Activated effector memory CD4-positive, alpha-beta T cell treated with Interleukin-2 at 50 U/mL for 16 hours (primary cell): ENCODE results near the gene TBK1.
"Not testable (repeated sequence)": the region's sequence is repeated elsewhere in the genome, so short reads cannot be mapped to it uniquely, and the experiment has no call there.

Experiments used
- DNase-seq: peaks from one replicate; pipeline ENCODE4 v3.0.0-alpha.2; 2020

The TBK1 gene

DNA sequence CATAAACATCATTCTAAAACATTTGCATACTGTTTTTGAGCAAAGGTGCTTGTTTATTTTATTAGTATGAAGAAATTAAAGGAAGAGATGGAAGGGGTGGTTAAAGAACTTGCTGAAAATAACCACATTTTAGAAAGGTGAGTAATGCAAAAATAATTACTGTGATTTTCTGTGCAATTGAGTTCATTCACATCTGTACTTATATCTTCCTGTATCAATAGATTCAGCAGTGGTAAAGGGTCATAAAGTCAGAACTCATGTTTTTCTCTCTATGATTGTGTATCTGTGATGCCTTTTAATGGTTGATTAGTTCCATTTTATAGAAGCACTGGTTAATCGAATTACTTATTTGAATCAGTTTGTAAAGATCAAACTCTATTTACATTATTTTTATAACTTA is 46.0 kb downstream of the TBK1 start:
- no peak for DNase-seq

DNA sequence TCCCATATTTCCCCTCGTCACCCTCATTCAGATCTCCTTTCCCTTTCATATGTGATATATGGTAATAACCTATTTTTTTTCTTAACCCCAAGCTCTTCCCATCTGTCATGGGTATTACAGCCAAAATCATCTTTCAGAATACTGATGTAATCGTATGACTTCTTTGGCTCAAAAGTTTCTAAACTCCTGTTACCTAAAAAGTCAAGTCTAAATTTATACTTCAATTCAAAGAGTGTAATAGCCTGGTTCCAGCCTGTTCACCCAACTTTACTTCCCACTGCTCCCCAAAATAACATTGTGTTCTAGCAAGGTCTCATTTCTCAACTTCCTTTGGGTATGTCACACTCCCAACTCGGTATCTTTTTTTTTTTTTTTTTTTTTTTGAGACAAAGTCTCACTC is 48.5 kb downstream of the TBK1 start:
- DNase-seq: no peak

DNA sequence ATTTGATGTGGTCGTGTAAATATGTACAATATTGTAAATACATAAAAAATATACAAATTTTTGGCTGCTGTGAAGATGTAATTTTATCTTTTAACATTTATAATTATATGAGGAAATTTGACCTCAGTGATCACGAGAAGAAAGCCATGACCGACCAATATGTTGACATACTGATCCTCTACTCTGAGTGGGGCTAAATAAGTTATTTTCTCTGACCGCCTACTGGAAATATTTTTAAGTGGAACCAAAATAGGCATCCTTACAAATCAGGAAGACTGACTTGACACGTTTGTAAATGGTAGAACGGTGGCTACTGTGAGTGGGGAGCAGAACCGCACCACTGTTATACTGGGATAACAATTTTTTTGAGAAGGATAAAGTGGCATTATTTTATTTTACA is 49.6 kb downstream of the TBK1 start:
- DNase-seq: no peak

DNA sequence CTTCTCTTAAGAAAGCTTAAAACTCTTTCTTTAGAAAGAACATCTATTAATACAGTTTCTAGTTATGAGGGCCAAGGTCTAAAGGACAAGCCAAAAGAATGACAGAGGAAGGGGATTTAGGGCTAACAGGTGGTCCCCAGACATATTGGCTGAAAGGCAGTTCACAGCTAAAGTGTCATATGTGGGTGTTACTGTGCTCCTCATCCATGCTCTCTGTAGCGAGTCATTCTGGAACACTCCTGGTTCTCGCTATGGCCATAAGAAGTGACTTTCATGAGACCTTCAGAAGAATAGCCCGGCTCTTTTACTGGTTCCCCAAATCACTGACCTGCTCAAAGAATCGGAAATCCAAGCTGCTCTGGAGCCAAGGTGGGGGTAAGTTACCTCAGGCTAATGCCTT is 55.0 kb downstream of the TBK1 start:
- no peak for DNase-seq

DNA sequence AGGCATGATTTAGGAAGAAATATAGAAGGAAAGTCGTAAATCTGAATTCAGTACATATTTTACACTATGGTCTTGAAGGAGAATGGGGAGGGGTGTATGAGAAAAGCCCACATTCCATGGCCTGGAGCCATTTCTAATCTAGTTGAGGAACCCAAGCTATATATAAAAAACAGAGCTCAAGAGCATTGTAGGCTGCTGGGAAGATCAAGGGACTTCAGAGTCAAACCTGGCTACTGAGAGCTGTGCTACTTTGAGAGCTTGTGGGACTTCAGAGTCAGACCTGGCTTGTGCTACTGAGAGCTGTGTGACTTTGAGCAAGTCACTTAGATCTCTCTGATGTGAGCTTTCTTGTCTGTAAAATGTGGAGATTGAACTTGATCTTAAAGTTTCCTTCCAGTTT is 58.7 kb downstream of the TBK1 start:
- DNase-seq: no peak

DNA sequence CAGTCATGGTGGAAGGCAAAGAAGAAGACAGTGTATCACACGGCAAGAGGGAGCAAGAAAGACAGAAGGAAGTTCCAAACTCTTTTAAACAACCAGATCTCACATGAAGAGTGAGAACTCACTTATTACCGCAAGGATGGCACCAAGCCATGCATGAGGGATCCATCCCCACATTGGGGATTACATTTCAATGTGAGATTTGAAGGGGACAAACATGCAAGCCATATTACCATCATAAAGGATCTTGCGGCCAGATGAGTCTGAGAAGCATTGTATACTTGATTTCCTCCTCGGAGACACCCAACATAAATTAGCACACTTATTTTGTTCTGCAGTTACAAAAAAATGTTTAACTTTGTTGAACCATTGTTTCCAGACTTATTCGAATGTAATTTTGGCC is 66.5 kb downstream of the TBK1 start:
- DNase-seq: no peak

DNA sequence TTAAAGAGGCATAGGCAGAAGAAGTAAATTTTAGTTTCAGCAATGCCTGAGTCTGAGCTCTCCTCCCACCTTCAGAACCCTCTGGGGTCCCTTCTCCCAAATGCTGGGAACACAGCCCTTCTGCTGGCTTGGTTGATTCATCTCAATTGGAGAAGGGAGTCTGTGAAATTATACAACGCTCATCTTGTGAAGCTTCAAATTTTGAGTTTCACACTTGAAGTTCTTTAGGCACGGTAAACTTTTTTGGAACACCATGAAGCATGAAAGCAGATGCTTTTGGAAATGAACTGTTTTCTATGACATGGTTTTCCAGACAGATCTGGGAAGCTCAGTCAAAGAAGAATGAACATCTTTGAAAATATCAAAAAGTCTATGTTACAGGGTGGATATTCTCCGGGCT is 69.9 kb downstream of the TBK1 start:
- DNase-seq: no peak

DNA sequence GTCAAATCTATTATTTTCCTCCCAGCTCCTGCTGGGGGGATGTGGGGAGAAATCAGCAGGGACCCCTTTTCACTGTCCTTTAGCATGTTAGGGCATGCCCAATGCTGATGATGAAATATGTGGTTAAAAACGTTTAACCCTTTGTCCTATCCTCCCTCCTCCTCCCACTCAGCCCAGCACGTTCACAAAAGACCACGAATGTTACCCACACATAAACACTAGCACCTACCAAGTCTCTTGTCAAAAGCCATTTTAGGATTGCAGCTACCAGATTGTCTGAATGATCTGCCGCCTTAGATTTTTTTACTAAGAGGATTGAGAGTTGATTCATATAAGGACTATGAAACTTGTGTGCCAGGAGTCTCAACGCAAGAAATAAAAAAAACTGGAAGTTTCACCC is 70.4 kb downstream of the TBK1 start:
- no peak for DNase-seq

DNA sequence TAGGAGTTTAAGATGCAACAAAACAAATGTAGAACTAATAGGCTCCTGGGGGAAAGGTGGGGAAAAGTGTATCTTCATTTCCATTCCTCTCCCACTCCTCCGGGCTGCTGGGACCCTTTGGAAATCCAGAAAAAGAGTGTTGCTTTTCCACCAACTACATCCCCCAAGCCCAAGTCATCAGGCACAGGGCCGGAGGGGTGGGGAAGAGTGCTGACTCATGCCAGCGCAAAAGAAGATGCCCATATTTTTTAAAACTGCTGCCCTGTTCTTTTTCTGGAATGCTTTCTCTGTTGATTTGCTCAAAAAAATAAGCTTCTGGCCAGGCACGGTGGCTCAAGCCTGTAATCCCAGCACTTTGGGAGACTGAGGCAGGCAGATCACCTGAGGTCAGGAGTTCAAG is 70.9 kb downstream of the TBK1 start:
- no peak for DNase-seq

DNA sequence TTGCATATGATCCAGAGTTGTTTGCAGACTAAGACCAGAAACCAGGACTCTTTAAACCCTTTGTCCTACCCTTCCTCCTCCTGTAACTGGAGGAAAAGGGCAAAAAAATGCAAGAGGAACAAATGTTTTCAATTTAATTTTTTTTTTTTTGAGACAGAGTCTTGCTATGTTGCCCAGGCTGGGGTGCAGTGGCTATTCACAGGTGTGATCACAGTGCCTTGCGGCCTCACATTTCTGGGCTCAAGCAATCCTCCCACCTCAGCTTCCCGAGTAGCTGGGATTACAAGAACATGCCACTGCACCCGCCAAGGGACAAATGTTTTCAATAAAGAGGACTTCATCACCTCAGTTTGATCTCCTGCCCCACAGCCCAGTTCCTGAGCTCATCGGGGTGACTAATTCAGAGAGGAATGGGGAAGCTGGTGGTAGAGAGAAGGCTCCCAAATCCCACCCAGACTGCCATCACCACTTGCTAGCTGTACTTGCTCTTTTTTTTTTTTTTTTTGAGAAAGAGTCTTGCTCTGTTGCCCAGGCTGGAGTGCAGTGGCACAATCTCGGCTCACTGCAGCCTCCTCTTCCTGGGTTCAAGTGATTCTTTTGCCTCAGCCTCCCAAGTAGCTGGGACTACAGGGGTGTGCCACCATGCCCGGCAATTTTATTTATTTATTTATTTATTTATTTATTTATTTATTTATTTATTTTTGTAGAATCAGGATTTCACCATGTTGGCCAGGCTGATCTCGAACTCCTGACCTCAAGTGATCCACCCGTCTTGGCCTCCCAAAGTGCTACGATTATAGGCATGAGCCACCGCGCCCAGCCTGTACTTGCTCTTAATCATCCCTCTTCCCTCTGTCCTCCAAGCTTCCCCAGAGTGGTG is 71.9 kb downstream of the TBK1 start:
- DNase-seq: not testable (repeated sequence)

DNA sequence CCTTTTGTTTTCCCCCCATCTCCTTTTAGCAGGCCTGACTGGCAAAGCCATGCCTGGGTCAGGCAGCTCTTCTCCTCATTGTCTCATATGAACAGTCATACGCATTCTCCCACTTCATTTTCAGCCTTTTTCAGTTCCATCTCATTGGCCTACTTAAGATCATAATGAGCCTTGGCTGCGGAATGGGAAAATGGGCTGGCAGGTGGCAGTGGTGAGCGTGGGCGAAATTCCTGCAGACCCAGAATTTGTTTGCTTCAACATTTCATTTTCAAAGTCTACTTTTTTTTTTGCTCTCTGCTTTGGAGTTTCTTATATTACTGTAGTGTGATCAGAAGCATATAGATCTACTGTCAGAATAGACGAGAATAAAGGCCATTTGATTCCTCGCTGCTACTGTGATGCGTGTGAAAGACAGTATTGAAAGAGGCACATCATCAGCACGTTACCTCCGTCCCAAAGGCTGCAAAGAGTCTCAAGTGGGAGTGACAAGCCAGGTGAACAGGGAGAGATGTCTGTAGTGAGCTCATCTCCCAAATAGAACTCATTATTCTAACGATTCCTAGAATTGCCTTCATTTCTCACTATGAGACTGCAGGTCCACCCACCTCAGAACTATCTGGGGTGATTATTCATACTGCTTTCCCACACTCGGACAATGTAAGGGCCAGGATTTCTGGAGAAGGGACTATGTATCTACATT is 73.7 kb downstream of the TBK1 start:
- no peak for DNase-seq

DNA sequence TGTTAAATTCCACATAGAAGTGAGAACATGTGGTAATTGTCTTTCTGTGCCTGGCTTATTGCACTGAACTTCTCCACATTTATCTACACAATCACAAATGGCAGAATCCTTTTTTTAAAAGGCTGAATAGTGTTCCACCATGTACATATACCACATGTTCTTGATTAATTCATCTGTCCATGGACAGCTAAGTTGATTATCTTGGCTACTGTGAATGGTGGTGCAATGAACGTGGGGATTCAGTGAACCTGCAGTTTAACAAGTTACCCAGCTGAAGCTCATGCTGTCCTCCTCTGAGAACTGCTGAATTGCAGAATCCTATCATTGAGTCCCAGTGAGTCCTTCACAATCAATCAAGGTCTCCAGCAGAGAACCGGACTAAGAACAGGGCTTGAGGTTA is 74.9 kb downstream of the TBK1 start:
- DNase-seq: no peak

DNA sequence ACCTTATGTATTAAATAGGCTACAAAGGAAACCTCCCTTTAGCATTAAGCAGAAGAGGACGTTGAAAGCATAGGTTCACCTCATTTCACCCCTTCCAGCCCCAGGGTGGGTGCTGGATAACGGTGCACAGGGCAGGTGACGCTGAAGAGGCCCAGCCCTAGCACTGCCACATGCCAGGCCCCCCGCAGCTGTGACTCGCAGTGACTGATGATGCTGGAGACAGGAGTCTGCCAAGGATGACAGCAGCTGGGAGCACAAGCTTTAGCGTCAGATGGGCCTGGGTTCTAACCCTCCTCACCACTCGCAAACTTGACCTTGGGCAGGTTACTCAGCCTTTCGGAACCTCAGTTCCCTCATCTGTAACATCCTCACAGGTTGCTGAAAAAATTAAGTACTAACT is 76.7 kb downstream of the TBK1 start:
- DNase-seq: no peak

DNA sequence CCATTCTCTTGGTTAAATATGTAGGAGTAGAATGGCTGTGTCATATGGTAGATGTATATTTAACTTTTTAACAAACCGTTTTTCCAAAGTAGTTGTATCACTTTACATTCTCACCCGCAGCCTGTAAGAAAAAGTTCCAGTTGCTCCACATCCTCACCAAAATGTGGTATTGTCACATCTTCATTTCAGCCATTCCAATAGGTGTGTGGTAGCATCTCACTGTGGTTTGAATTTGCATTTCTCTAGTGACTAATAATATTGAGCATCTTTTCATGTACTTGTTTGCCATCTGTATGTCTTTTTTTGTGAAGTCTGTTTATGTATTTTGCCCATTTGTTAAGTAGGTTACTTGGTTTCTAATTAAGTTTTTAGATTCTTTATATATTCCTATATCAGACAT is 78.6 kb downstream of the TBK1 start:
- no peak for DNase-seq

DNA sequence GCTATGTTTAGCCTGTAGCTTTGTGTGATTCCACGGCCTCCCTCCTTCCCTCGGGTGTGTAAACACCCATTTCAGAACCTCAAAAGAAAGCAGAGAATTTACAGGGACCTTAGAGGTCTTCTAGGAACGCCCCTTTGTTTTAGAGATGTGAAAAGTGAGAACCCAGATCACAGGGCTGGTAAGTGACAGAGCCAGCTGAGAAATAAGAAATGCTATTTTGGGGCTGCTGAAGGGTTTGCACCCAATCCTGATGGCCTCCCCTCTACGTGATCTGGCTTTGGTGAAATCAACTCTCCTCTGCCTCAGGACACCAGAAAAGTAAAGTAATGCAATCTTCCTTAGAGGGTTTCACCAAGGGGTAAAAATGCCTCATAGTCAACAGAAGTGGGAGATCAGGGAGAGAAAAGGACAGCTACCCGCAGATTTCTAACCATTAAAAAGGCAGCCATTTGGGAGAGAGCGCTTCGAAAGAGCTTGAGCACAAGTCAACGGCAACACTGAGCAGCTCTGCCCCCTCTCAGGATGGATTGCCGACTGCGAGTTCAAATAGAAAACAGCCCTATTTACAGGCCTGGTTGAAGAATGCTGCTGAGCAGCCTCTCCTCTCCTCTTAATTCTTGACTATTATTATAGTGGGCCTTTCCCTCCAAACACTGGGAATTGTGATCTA is 79.9 kb downstream of the TBK1 start:
- no peak for DNase-seq

DNA sequence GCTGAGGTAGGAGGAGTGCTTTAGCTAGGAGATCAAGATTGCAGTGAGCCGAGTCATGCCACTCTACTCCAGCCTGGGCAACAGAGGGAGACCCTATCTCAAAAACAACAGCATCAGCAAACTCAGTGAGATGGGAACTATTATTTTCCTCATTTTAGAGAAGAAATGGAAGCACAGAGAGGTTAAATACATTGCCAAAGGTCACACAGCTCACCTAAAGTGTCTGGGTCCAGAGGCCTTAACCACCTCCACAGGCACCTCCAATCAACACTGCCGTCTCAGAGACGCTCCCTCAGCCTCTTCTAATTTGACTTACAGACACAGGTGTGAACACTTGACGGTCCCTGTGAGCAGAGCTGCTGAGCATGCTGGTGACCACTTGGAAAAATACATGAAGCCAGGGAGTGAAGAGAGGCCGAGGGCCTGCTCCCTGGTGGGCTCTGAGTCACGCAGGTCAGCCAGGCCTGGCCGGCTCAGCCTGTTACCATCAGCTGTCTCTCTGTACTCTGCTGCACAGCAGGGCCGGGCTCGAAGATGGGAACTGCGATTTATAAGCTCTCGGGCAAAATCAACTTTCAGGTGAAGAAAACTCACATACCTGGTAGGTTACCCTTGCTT is 80.9 kb downstream of the TBK1 start:
- DNase-seq: no peak

DNA sequence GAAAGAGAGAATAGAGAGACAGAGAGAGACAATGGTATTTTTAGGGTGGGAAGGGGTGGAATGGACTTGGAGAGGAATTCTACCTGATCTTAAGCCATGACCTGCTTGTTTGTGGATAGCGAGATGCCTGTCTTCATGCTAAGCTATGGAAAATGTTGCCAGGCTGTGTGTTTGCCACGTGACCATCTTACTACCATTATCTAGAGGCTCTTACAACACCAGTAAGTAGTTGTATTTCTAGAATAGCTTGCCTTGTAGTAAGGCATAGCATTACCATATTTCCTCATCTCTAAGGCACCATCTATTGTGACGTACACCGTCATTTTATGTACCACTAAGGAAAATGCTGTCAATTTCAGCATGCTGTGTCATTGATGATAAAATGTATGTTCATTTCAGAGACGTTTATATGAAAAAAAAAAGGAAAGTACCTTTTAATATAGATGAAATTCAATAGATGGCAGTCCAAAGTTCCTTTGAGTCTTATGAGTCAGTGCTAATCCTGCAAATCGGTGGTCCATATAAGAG is 82.8 kb downstream of the TBK1 start:
- DNase-seq: no peak

DNA sequence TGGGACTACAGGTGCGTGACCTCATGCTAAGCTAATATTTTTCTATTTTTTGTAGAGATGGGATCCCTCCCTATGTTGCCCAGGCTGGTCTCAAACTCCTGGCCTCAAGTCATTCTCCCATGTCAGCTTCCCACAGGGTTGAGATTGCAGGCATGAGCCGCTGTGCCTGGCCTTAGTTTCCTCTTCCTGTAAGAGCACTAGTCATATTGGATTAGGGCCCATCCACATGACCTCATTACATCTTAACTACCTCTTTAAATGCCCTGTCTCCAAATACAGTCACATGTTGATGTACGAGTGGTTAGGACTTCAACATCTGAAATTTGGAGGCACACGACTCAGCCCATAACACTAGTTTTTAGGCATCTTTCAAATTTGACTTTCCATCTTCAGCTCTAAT is 86.2 kb downstream of the TBK1 start:
- no peak for DNase-seq

DNA sequence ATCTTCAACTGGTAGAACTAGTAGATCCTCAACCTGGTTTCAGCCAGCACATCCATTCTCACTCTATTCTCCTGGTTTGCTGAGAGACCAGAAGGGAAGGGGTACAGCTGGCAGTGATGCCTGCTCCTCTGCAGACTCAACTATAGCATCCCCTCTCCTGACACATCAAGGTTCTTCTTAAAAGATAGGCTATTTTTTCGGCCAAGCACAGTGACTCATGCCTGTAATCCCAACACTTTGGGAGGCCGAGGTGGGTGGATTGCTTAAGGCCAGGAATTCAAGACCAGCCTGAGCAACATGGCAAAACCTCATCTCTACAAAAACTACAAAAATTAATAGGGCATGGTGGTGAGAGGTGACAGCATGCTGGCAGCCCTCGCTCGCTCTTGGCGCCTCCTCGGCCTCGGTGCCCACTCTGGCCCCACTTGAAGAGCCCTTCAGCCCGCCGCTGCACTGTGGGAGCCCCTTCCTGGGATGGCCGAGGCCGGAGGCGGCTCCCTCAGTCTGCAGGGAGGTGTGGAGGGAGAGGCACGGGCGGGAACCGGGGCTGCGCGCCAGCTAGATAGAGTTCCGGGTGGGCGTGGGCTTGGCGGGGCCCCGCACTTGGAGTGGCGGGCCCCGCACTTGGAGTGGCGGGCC is 90.6 kb downstream of the TBK1 start:
- not testable (repeated sequence) for DNase-seq

DNA sequence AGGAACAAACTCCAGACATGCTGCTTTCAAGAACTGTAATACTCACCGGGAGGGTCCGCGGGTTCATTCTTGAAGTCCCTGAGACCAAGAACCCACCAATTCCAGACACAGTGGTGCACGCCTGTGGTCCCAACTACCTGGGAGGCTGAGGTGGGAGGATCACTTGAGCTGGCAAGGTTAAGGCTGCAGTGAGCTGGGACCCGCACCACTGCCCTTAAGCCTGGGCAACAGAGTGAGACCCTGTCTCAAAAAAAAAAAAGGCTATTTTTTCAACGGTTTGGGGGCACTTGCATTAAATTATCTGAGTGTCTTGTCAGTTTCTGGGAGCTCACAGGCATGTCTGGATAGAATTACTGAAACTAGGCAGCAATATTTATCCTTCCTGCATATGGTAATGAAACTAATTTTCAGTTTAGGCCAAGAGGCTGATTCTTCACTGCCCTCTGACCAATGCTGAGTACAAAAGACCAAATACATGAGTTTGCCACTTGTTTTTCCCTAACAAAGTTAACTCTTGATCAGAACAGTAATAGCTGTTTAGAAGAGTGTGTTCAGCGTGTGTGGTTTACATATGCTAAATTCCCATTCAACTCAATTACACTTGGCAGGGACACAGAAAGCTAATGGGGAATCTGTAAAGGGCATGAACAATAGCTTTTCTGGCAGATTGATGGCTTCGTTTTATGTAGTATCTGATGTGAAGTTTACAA is 92.6 kb downstream of the TBK1 start:
- no peak for DNase-seq

DNA sequence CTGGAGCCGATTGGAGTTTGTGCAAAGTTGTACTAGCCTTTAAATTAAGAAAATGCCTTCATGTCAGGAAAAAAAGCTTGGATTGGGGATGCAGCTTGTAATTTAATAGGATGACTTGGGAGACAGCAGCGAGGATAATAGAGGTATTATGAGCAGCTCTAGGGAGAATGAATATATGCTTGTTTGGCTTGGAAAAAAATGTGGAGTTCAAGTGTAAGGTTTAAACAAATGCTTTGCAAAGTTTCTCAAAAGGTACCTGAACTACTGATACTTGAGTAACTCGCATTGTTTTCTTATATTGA is 93.1 kb downstream of the TBK1 start:
- DNase-seq: no peak

DNA sequence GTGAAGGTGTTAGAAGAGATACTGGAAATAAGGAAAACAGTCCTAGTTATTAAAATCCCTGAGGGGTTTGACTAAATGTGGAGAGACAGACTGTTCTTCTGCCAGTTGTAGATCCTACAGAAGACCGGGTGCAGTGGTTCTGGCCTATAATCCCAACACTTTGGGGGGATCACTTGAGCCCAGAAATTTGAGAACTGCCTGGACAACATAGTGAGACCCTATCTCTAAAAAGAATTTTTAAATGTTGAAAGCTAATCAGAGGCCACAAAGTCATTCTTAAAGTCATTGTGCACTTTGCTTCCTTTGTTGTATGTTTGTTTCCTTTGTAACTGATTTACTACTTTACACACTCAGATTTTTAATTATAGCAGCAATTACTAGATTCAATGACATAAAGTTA is 97.2 kb downstream of the TBK1 start:
- no peak for DNase-seq
